GM12801 (cell line): ENCODE measurements around the gene TMPRSS9.

ENCODE experiments used
- TF ChIP-seq, protein P1 (sequence below): IDR thresholded peaks from one replicate; pipeline ENCODE4 v1.5.1; 2011; ENCODE audit warnings: control low read depth; ENCODE audit not compliant: insufficient read length; ENCODE audit errors: extremely low read depth

The TMPRSS9 gene

DNA sequence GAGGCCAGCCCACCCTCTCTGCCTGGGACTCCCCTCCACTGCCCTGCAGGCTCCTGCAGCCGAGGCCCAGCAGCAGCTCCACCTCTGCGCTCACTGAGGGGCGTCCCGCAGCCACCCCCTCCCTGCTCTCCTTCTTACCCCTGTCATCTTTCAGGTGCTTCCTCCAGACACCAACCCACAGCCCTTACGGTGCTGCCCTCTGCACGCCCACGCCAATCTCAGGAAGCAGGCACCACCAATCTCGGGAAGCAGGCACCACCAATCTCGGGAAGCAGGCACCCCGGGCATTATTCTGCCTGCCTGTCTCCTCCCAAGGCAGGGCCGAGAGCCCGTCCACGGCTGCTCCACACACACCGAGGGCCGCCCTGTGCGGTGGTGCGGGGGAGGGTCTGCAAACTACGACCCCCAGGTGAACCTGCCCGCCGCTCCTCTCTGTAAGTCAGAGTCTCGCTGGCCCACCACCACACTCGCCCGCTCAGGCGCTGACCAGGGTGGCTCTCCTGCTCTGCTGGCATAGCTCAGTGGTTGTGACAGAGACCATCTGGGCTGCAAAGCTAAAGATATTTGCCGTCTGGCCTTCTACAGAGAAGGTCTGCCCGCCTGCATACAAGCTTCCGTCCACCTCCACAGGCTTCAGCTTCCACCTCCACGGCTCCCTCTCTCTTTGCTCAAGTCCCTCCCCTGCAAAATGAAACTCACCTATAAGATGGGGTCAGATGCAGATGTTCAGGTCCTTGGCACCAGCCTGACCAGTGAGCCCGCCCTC is 34.6 kb upstream of the TMPRSS9 start:
- TF ChIP-seq, protein P1, sequence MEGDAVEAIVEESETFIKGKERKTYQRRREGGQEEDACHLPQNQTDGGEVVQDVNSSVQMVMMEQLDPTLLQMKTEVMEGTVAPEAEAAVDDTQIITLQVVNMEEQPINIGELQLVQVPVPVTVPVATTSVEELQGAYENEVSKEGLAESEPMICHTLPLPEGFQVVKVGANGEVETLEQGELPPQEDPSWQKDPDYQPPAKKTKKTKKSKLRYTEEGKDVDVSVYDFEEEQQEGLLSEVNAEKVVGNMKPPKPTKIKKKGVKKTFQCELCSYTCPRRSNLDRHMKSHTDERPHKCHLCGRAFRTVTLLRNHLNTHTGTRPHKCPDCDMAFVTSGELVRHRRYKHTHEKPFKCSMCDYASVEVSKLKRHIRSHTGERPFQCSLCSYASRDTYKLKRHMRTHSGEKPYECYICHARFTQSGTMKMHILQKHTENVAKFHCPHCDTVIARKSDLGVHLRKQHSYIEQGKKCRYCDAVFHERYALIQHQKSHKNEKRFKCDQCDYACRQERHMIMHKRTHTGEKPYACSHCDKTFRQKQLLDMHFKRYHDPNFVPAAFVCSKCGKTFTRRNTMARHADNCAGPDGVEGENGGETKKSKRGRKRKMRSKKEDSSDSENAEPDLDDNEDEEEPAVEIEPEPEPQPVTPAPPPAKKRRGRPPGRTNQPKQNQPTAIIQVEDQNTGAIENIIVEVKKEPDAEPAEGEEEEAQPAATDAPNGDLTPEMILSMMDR: no peak

DNA sequence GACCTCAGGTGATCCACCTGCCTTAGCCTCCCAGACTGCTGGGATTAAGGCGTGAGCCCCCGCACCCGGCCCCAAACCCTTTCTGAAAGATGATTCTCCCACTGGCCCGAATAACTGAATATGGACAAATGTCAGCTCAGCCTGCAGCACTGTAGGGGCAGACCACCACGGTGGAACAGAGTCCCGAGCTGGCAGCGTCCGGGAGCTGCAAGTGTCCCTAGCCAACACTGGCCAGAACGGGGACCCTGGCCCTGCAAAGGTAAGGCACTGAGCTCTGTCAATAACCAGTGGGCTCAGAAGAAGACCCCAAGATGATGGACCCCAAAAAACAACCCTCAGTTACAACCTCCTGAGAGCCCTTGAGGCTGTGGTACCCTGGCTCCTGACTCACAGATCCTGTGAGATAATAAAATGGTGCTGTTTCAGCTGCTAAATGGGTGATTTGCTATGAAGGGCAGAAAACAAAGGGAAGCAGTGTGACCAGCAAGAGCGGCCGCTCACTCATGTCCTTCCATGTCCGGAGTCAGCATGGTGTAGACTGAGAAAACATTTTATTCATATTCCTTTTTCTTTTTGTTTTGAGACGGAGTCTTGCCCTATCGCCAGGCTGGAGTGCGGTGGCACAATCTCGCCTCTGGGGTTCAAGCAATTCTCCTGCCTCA is 33.2 kb upstream of the TMPRSS9 start:
- TF ChIP-seq, protein P1: no peak

DNA sequence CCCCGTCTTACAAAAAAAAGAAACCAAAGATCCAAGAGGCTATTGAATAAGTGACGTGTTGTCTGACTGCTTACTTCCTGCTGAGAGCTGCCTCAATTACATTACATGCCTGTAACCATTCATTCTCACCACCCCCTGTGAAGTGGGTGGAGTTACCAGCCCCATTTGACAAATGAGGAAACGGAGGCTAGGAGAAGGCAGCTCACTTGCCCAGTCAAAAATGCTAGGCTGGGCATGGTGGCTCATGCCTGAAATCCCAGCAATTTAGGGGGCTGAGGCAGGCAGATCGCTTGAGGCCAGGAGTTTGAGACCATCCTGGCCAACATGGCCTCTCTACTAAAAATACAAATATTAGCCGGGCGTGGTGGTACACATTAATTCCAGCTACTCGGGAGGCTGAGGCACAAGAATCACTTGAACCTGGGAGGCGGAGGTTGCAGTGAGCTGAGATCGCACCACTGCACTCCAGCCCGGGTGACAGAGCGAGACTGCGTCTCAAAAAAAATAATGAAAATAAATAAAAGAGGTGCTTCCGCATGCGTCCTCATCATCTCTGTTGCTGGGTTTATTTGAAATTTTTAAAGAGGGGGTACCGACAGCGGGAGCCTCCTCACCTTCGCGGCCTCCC is 32.2 kb upstream of the TMPRSS9 start:
- TF ChIP-seq, protein P1: no peak

DNA sequence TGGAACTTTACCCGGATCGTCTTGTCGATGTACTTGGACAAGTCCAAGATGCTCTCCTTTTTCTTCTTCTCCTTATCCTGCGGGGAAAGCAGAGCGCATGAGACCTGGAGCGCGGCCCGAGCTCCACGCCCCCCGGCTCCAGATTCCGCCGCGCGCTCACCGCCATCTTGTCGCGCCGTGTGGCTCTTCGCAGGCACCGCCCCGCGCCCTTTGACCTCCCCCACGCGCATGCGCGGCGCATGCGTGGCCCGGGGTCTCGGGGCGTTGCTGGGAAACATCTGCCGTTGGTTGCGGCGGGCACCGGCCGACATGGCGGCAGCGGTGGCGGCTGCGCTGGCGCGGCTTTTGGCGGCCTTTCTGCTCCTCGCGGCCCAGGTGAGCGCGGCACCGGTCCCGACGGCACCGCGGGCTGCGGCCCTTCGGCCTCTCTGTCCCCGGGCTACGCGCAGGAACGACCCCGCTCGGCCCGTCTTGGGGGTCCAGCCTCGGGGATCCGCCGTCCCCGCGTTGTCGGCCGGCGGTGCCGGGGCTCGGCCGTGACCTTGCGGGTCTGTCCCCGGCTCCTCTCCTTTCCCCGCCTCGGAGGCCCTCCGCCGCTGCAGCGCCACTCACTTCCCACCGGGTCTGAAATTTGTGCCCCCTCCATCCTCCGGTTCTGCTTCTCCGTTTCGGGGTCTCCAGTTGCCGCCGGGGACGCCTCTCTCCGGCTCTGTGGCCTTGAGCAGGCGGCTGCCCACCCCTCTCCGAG is 31.5 kb upstream of the TMPRSS9 start, which contains the start of the genes LSM7 and SPPL2B:
LSM7 (minus strand) TSS at position 186 of the 748 bp plus-strand sequence; CDS start at position 166, 20 bp downstream.
SPPL2B (plus strand) TSS at position 284 of the 748 bp plus-strand sequence; CDS start at position 310, 26 bp downstream.
- TF ChIP-seq, protein P1: no peak

DNA sequence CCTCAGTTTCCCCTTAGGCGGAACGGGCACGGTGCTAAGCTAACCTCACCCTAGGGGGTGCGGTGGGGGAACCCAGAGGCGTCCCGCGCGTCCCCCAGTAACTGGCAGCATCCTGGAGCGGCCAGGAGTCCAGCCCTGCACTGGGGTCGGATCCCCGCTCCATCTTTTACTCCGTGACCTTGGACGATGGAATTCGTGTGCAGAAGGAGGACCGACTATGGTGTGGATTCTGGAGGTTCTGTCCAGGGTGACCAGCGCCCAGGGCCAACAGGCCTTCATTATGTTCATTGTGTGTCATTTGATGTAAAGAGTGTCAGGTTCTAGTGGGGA is 31.0 kb upstream of the TMPRSS9 start:
- TF ChIP-seq, protein P1: no peak

DNA sequence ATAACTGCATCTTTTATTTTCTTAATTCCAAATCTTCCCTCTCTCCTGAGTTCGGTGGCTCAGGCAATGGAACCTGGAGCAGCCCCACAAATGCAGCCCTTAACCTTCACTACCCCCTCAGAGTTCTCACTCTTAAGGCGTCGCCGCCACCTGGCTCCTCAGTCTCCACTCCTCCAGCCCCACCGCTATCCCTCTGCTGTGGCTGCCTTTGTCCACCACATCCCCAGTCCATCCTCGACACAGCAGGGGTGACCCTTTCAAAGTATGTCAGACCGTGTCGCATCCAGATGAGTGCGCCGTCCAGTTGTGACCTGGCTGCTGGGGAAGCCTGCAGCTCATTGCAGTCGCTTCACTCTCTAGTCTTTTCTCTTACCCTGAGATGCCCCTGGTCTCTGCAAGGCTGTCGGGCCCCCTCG is 30.6 kb upstream of the TMPRSS9 start:
- TF ChIP-seq, protein P1: no peak

DNA sequence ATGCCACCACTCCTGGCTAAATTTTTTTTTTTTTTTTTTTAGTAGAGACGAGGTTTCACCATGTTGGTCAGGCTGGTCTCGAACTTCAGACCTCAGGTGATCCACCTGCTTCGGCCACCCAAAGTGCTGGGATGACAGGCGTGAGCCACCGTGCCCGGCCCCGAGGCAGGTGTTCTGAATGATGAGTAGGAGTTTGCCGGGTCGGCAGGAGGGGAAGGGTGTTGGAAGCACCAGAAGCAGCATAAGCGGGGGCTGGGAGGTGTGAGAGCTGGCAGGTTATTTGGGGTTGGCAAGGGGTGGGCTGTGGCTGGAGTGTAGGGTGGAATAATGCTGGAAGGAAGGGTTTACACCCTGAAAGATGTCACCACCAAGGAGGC is 29.8 kb upstream of the TMPRSS9 start:
- TF ChIP-seq, protein P1: no peak
